K562 (cell line): ENCODE results near the gene GPR32. TPM values are rescaled to one million over a fixed set of nuclear protein-coding genes. Genes with fewer than 3 reads are reported as not detected.

Source experiments
- ATAC-seq: fragments of 200-7000 bp; cut with Tn5 transposase; 3 replicates; pipeline ENCODE4 v1.9.1; 2020; ENCODE audit warnings: moderate library complexity
- BruUV-seq: library from RNA; stranded (reverse); fragments of 400-500 nt; replicated peaks from 2 replicates; lab custom pipeline; 2021; lab: Mats Ljungman, UMichigan
- CTCF ChIA-PET: fragments of 300-600 bp; formaldehyde crosslinking; extraction: SDS; loops from one replicate; lab custom pipeline; 2021; ENCODE audit warnings: low intra/inter-chr PET ratio; lab: Yijun Ruan, JAX
- POLR2A ChIA-PET: fragments of 300-600, 350-650 bp; sonication (Branson Sonifier 250); formaldehyde crosslinking; extraction: SDS; loops from one replicate; lab custom pipeline; 2021; ENCODE audit warnings: antibody characterized with exemption, inconsistent platforms; lab: Yijun Ruan, JAX
- DNase-seq, 4 experiments: peaks; one replicate each; pipeline versions ENCODE4 v3.0.0 to v3.0.0-alpha.2; 2011 to 2018; ENCODE audit warnings: low spot score in 3 of 4, mixed read lengths in 3 of 4; ENCODE audit errors: extremely low read depth in 1 of 4
- FAIRE-seq: peaks from 2 replicates; lab custom pipeline; 2011; peaks lifted over from hg19 to GRCh38; lab: Jason Lieb, UNC
- H2AFZ ChIP-seq: 2 replicates; pipeline ENCODE4 v1.6.0; 2011; ENCODE audit warnings: low read depth, low read length, control low read depth, inconsistent platforms
- H3K27ac ChIP-seq: fragments of 200-600 bp; 3 replicates; pipeline ENCODE4 v1.8.0; 2011; ENCODE audit warnings: low read depth, mild to moderate bottlenecking, control low read depth, inconsistent platforms, low read length, moderate library complexity, mixed read lengths; ENCODE audit errors: extremely low read depth
- H3K27me3 ChIP-seq, 2 experiments: fragments of 300-600 bp in 1 of 2; 2 replicates in 1 of 2; 3 replicates in 1 of 2; pipeline versions ENCODE4 v1.6.0 to v1.8.0; 2011; ENCODE audit warnings: inconsistent platforms in 2 of 2, low read length in 2 of 2, mild to moderate bottlenecking in 1 of 2, mixed read lengths in 1 of 2, moderate library complexity in 1 of 2; ENCODE audit not compliant: control insufficient read depth in 2 of 2, insufficient read depth in 2 of 2
- H3K36me3 ChIP-seq: fragments of 300-600 bp; 3 replicates; pipeline ENCODE4 v1.8.0; 2011; ENCODE audit warnings: mild to moderate bottlenecking, low read length, inconsistent platforms; ENCODE audit not compliant: control insufficient read depth, insufficient read depth
- H3K4me1 ChIP-seq, 2 experiments: fragments of 200-600 bp in 1 of 2; replicated peaks in 1 of 2; 2 replicates in 1 of 2; 3 replicates in 1 of 2; pipeline versions ENCODE4 v1.5.1 to v1.8.0; 2011; ENCODE audit warnings: inconsistent platforms in 2 of 2, low read length in 2 of 2, mild to moderate bottlenecking in 1 of 2, mixed read lengths in 1 of 2, moderate library complexity in 1 of 2; ENCODE audit not compliant: control insufficient read depth in 2 of 2, insufficient read depth in 2 of 2
- H3K4me2 ChIP-seq: 2 replicates; pipeline ENCODE4 v1.6.1; 2011; ENCODE audit warnings: low read length, control low read depth, inconsistent platforms, mixed read lengths; ENCODE audit not compliant: insufficient read depth
- H3K4me3 ChIP-seq: fragments of 200-600 bp; sonication (generic), shearing (Covaris generic); 2 replicates; pipeline ENCODE4 v1.5.1; 2016; ENCODE audit warnings: control low read depth, inconsistent platforms
- H3K79me2 ChIP-seq: fragments of 200-600 bp; 3 replicates; pipeline ENCODE4 v1.8.0; 2011; ENCODE audit warnings: low read length, inconsistent platforms; ENCODE audit not compliant: control insufficient read depth, insufficient read depth
- H3K9ac ChIP-seq, 2 experiments: 2 replicates each; pipeline versions ENCODE4 v1.6.0 to v1.6.1; 2011; ENCODE audit warnings: low read depth in 2 of 2, low read length in 2 of 2, control low read depth in 1 of 2, inconsistent platforms in 1 of 2, mild to moderate bottlenecking in 1 of 2, mixed read lengths in 1 of 2; ENCODE audit not compliant: insufficient read depth in 1 of 2
- H3K9me1 ChIP-seq: one replicate; pipeline ENCODE4 v1.6.0; 2011; ENCODE audit warnings: inconsistent platforms, mild to moderate bottlenecking, low read length, moderate library complexity; ENCODE audit not compliant: control insufficient read depth, insufficient read depth
- H3K9me3 ChIP-seq: replicated peaks from 2 replicates; pipeline ENCODE4 v1.5.1; 2011; ENCODE audit warnings: low read depth, low read length, inconsistent platforms; ENCODE audit not compliant: control insufficient read depth, insufficient read depth
- H4K20me1 ChIP-seq: replicated peaks from 2 replicates; pipeline ENCODE4 v1.6.1; 2011; ENCODE audit warnings: low read length, inconsistent platforms, mixed read lengths; ENCODE audit not compliant: control insufficient read depth, insufficient read depth
- CEBPG ChIP-seq, 3 experiments: fragments of 200-800 bp in 1 of 3; sonication (Bioruptor generic) in 1 of 3; sonication (generic) in 1 of 3; formaldehyde crosslinking in 1 of 3; IDR thresholded peaks in 2 of 3; conservative IDR thresholded peaks in 1 of 3; 2 replicates each; pipeline versions ENCODE4 v1.6.1 to v1.8.0; 2016 to 2022; ENCODE audit warnings: missing compliant biosample characterization in 2 of 3, missing genetic modification characterization in 2 of 3, mild to moderate bottlenecking in 1 of 3, missing genetic modification reagents in 1 of 3
- MTA2 ChIP-seq: fragments of 450-650 bp; IDR thresholded peaks from 2 replicates; pipeline ENCODE4 v1.6.1; 2016; ENCODE audit warnings: low read depth
- MTF1 ChIP-seq: fragments of 250-450 bp; sonication (Bioruptor Pico); IDR thresholded peaks from 2 replicates; pipeline ENCODE4 v1.9.0; 2021; ENCODE audit warnings: moderate library complexity, mild to moderate bottlenecking, inconsistent platforms, borderline replicate concordance
- NCOA1 ChIP-seq: fragments of 450-650 bp; IDR thresholded peaks from 2 replicates; pipeline ENCODE4 v1.6.1; 2016; ENCODE audit warnings: low read depth
- NCOA6 ChIP-seq: fragments of 450-650 bp; IDR thresholded peaks from 2 replicates; pipeline ENCODE4 v1.6.1; 2017; ENCODE audit warnings: mild to moderate bottlenecking
- NR2F6 ChIP-seq: fragments of 450-650 bp; formaldehyde crosslinking; IDR thresholded peaks from 2 replicates; pipeline ENCODE4 v1.4.0; 2020; ENCODE audit warnings: mild to moderate bottlenecking
- PHB ChIP-seq: fragments of 250-450 bp; sonication (Bioruptor Pico); IDR thresholded peaks from 2 replicates; pipeline ENCODE4 v1.5.0; 2021
- PHB2 ChIP-seq: fragments of 450-650 bp; IDR thresholded peaks from 2 replicates; pipeline ENCODE4 v1.6.1; 2017; ENCODE audit warnings: low read depth
- SNRNP70 ChIP-seq: fragments of 200-400 bp; formaldehyde crosslinking; optimal IDR thresholded peaks from 2 replicates; pipeline ENCODE3; 2017; ENCODE audit warnings: low read depth, low read length
- TBL1XR1 ChIP-seq, 2 experiments: IDR thresholded peaks; 2 replicates each; pipeline ENCODE4 v1.6.1; 2012; ENCODE audit warnings: improper control_type of control experiment in 2 of 2, low read length in 2 of 2, mild to moderate bottlenecking in 1 of 2
- U2AF2 ChIP-seq: fragments of 200-400 bp; formaldehyde crosslinking; optimal IDR thresholded peaks from 2 replicates; pipeline ENCODE3; 2017; ENCODE audit warnings: low read depth, mild to moderate bottlenecking, low read length
- ZBED1 ChIP-seq: IDR thresholded peaks from 2 replicates; pipeline ENCODE4 v1.6.1; 2014
- ZNF165 ChIP-seq: fragments of 250-450 bp; sonication (Bioruptor Pico); IDR thresholded peaks from 2 replicates; pipeline ENCODE4 v1.4.0; 2020; ENCODE audit warnings: borderline replicate concordance
- ZNF3 ChIP-seq: fragments of 250-450 bp; sonication (Bioruptor Pico); IDR thresholded peaks from 2 replicates; pipeline ENCODE4 v1.5.0; 2021; ENCODE audit warnings: mild to moderate bottlenecking, moderate library complexity
- ZNF324 ChIP-seq: fragments of 250-450 bp; sonication (Bioruptor Pico); IDR thresholded peaks from 2 replicates; pipeline ENCODE4 v1.4.0; 2020; ENCODE audit warnings: mild to moderate bottlenecking
- ZNF354B ChIP-seq: fragments of 250-450 bp; sonication (Bioruptor Pico); IDR thresholded peaks from 2 replicates; pipeline ENCODE4 v1.4.0; 2020
- ZNF384 ChIP-seq: IDR thresholded peaks from 2 replicates; pipeline ENCODE4 v1.6.1; 2012; ENCODE audit warnings: low read depth, low read length, improper control_type of control experiment
- ZNF75A ChIP-seq: fragments of 450-650 bp; formaldehyde crosslinking; IDR thresholded peaks from 2 replicates; pipeline ENCODE4 v1.4.0; 2020; ENCODE audit warnings: mild to moderate bottlenecking
- WGBS: fragments of 100-300 bp; shearing (Covaris generic); methylation state at CpG from one replicate; pipeline ENCODE4 v1.1.6; 2016; ENCODE audit warnings: low coverage, mixed read lengths; ENCODE audit not compliant: insufficient coverage; ENCODE audit errors: missing lambda C conversion rate; 5-methylcytosine and 5-hydroxymethylcytosine counted together
- in situ Hi-C: fragments of 300-500 bp; cut with MboI; formaldehyde crosslinking; loops from 4 replicates; pipeline ENCODE4 v1.15.0; 2018; ENCODE audit warnings: inconsistent platforms, mixed read lengths
- intact Hi-C: fragments of 100-400 bp; cut with micrococcal nuclease; formaldehyde crosslinking; loops from 2 replicates; pipeline ENCODE4 v1.14.2; 2022
- polyA plus RNA-seq, 8 experiments: library from polyadenylated mRNA; depleted of rRNA in 4 of 8; stranded (reverse) in 5 of 8; unstranded in 3 of 8; fragments of >200 nt; fragmentation: Nextera tagmentation in 2 of 8; fragmentation: Illumina TruSeq in 1 of 8; extraction: Ambion mirVana in 2 of 8; extraction: Trizol in 1 of 8; gene quantifications; 2 replicates each; pipeline versions ENCODE4 v1.2.1 to v1.2.3, GENCODE V29; 2011 to 2014; ENCODE audit warnings: inconsistent platforms in 1 of 8, missing spikeins in 1 of 8
- total RNA-seq, 7 experiments: library from RNA; depleted of rRNA in 6 of 7; stranded (reverse); fragments of >200 nt in 6 of 7; fragmentation: Illumina TruSeq in 2 of 7; extraction: Trizol in 2 of 7; gene quantifications; 2 replicates each; pipeline versions ENCODE4 v1.2.1 to v1.2.3, GENCODE V29; 2011 to 2021; ENCODE audit warnings: low replicate concordance in 1 of 7
- TF ChIP-seq, protein P1 (sequence below), 2 experiments: fragments of 150-350 bp in 1 of 2; IDR thresholded peaks; 2 replicates each; pipeline ENCODE4 v1.6.1; 2012 to 2016; ENCODE audit warnings: low read depth in 2 of 2, low read length in 2 of 2, mild to moderate bottlenecking in 1 of 2, moderate library complexity in 1 of 2
- TF ChIP-seq, protein P2 (sequence below): IDR thresholded peaks from 2 replicates; pipeline ENCODE4 v1.6.1; 2011; ENCODE audit not compliant: insufficient read length; ENCODE audit errors: extremely low read depth

Gene GPR32
- total and polyA plus RNA-seq, 9 of the 15 experiments (the other 6 are each of a cell fraction or from before 2014, with no cell fraction given) = not detected

DNA sequence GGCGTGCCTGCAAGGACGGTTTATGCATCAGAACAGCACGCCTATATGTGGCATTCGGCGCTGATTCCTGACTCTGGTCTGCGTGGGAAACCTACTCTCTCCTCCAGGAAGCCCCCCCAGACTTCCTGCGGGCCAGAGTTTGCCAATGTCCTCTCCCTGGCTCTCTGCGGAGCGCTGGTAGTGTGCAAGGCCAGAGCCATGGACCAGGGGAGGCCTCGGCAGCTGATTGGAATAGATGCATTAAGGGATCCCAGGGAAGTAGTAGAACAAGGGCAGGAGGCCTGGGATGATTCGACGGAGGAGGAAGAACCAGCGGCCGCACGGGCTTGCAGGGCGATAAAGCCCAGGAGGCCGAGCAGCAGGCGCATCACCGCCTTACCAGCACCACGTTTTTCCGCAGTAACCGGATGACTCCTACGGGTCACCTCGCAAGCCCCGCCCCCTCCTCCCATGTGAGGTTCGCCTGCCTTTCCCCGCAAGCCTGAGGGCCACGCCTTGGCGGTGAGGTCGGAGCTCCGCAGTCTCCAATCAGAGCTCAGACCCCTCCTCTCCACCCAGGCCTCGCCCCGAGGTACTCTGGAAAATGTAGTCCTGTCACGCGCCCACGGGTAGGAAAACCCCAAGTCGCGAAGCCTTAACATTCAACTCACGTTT lies 42.1 kb upstream of the GPR32 start:
- Histone ChIP-seq H3K4me1 (peaks cover 32 to 46% of the 10 kb centered on the region in 2 experiments; a peak in 4 of 5 replicates), H3K4me2 (peak overlapping the region; percentile 64), H3K9ac (peak overlapping the region in 1 of 2 experiments; percentile 85; a peak in 2 of 4 replicates), H3K79me2 (peaks cover 26% of the 10 kb centered on the region), H3K9me3 (no peaks in the 10 kb centered on the region), H4K20me1 (no peaks in the 10 kb centered on the region), H3K4me3 (no peak overlapping the region), H3K27ac (peak overlapping the region; percentile 55), H2AFZ (peak overlapping the region; percentile 64), H3K9me1 (no peaks in the 10 kb centered on the region), H3K36me3 (peaks cover 4% of the 10 kb centered on the region; the same call in 1 of the 3 replicates), H3K27me3 (no peaks in the 10 kb centered on the region)
- ChIA-PET POLR2A (interaction anchor here (0.5 to 1.5 kb wide), 8 partner anchors 9 to 332 kb away, joined by 3 to 10 read pairs (median 5); no protein-coding TSS in a partner anchor), CTCF (interaction anchor here (0.6 kb wide), 1 partner anchor 164 kb away, joined by 3 read pairs; no protein-coding TSS in a partner anchor)
- in situ Hi-C loops = no loop called here
- ATAC-seq = peak; percentile 86
- 10% methylated on average over 31 of the region's 39 CpGs for WGBS
- FAIRE-seq = peak; percentile 100
- intact Hi-C loops = no loop called here
- DNase-seq = peak; percentile 94 to 99 (median 96)
- BruUV-seq = no TSS peak
- TF ChIP-seq ZNF354B (CRISPR knock-in tag) (no peak), ZNF324 (CRISPR knock-in tag) (no peak), TBL1XR1 (IDR thresholded peaks at IDR 0.05; ENCODE audit: low read length in 2 of 2) (0 out of 4 replicates have a peak, but pooled peaks of 1 of the 2 experiments have one; percentile 14), ZNF384 (no peak), ZNF3 (CRISPR knock-in tag) (no peak), PHB2 (no peak), CEBPG (CRISPR knock-in tag; IDR thresholded peaks at IDR 0.05) (no peak), CEBPG (tag; conservative IDR thresholded peaks at IDR 0.05 in 1 of 2, IDR thresholded peaks at IDR 0.05 in 1 of 2) (no peak), U2AF2 (no peak), ZNF165 (no peak), NR2F6 (CRISPR knock-in tag) (no peak), NCOA1 (no peak), ZBED1 (no peak), MTA2 (no peak), SNRNP70 (no peak), NCOA6 (no peak), PHB (CRISPR knock-in tag) (no peak), MTF1 (CRISPR knock-in tag) (no peak), ZNF75A (CRISPR knock-in tag) (no peak)
- TF ChIP-seq, protein P1, sequence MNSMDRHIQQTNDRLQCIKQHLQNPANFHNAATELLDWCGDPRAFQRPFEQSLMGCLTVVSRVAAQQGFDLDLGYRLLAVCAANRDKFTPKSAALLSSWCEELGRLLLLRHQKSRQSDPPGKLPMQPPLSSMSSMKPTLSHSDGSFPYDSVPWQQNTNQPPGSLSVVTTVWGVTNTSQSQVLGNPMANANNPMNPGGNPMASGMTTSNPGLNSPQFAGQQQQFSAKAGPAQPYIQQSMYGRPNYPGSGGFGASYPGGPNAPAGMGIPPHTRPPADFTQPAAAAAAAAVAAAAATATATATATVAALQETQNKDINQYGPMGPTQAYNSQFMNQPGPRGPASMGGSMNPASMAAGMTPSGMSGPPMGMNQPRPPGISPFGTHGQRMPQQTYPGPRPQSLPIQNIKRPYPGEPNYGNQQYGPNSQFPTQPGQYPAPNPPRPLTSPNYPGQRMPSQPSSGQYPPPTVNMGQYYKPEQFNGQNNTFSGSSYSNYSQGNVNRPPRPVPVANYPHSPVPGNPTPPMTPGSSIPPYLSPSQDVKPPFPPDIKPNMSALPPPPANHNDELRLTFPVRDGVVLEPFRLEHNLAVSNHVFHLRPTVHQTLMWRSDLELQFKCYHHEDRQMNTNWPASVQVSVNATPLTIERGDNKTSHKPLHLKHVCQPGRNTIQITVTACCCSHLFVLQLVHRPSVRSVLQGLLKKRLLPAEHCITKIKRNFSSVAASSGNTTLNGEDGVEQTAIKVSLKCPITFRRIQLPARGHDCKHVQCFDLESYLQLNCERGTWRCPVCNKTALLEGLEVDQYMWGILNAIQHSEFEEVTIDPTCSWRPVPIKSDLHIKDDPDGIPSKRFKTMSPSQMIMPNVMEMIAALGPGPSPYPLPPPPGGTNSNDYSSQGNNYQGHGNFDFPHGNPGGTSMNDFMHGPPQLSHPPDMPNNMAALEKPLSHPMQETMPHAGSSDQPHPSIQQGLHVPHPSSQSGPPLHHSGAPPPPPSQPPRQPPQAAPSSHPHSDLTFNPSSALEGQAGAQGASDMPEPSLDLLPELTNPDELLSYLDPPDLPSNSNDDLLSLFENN (IDR thresholded peaks at IDR 0.05; ENCODE audit: low read depth in 2 of 2, low read length in 2 of 2) = no peak
- TF ChIP-seq, protein P2, sequence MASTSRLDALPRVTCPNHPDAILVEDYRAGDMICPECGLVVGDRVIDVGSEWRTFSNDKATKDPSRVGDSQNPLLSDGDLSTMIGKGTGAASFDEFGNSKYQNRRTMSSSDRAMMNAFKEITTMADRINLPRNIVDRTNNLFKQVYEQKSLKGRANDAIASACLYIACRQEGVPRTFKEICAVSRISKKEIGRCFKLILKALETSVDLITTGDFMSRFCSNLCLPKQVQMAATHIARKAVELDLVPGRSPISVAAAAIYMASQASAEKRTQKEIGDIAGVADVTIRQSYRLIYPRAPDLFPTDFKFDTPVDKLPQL = no peak
